HepG2 (cell line): Measurements from ENCODE around the gene CPLANE1. TPM values are rescaled to one million over a fixed set of nuclear protein-coding genes. Genes with fewer than 3 reads are reported as not detected.

ENCODE experiments used
- KDM3A ChIP-seq: IDR thresholded peaks from 2 replicates; pipeline ENCODE4 v1.6.1; 2018; ENCODE audit warnings: low read depth, missing compliant biosample characterization
- PPARG ChIP-seq: conservative IDR thresholded peaks from 2 replicates; pipeline ENCODE4 v1.6.1; 2016; ENCODE audit warnings: missing biosample characterization, missing genetic modification reagents
- SIX1 ChIP-seq: sonication (generic); formaldehyde crosslinking; IDR thresholded peaks from 2 replicates; pipeline ENCODE4 v1.4.0; 2020; ENCODE audit warnings: missing genetic modification reagents, borderline replicate concordance
- YEATS4 ChIP-seq: sonication (generic); formaldehyde crosslinking; IDR thresholded peaks from 2 replicates; pipeline ENCODE4 v1.4.0; 2020; ENCODE audit warnings: missing genetic modification reagents, borderline replicate concordance
- YY1 ChIP-seq: IDR thresholded peaks from 2 replicates; pipeline ENCODE4 v1.6.1; 2011; ENCODE audit warnings: low read length, low read depth, moderate library complexity, mild to moderate bottlenecking; ENCODE audit not compliant: insufficient read depth, insufficient replicate concordance
- ZBTB7B ChIP-seq: sonication (generic); formaldehyde crosslinking; IDR thresholded peaks from 2 replicates; pipeline ENCODE4 v1.4.0; 2020; ENCODE audit warnings: missing genetic modification reagents
- ZFP36 ChIP-seq: fragments of 150-350 bp; IDR thresholded peaks from 2 replicates; pipeline ENCODE4 v1.6.1; 2018; ENCODE audit warnings: borderline replicate concordance, low read length, low read depth; ENCODE audit not compliant: partially characterized antibody
- ZNF136 ChIP-seq: sonication (generic); formaldehyde crosslinking; IDR thresholded peaks from 2 replicates; pipeline ENCODE4 v1.8.1; 2022; ENCODE audit warnings: low read depth, mild to moderate bottlenecking, moderate library complexity, missing genetic modification reagents
- ZNF24 ChIP-seq: fragments of 450-650 bp; IDR thresholded peaks from 2 replicates; pipeline ENCODE4 v1.6.1; 2017; ENCODE audit warnings: antibody characterized with exemption, mild to moderate bottlenecking
- ZNF883 ChIP-seq: sonication (generic); formaldehyde crosslinking; IDR thresholded peaks from 2 replicates; pipeline ENCODE4 v1.5.1; 2020; ENCODE audit warnings: mild to moderate bottlenecking, missing genetic modification reagents; ENCODE audit errors: not compliant biosample characterization
- polyA plus RNA-seq, 8 experiments: library from polyadenylated mRNA; depleted of rRNA in 3 of 8; stranded (reverse) in 7 of 8; unstranded in 1 of 8; fragments of >200 nt; fragmentation: Illumina TruSeq in 4 of 8; extraction: Trizol in 4 of 8; gene quantifications; 2 replicates each; pipeline versions ENCODE4 v1.2.1 to v1.2.3, GENCODE V29; 2011 to 2016; ENCODE audit warnings: low read depth in 4 of 8, missing spikeins in 1 of 8, mixed read lengths in 1 of 8; ENCODE audit not compliant: insufficient read depth in 1 of 8
- total RNA-seq, 5 experiments: library from RNA; depleted of rRNA; stranded (reverse); fragments of >200 nt; fragmentation: Illumina TruSeq; extraction: Trizol; gene quantifications; 2 replicates each; pipeline ENCODE4 v1.2.3, GENCODE V29; 2016; ENCODE audit warnings: low read depth in 1 of 5
- TF ChIP-seq, protein P1 (sequence below): sonication (generic); formaldehyde crosslinking; IDR thresholded peaks from 2 replicates; pipeline ENCODE4 v1.5.1; 2020; ENCODE audit warnings: mild to moderate bottlenecking, missing genetic modification reagents, moderate library complexity
- TF ChIP-seq, protein P2 (sequence below): sonication (generic); formaldehyde crosslinking; IDR thresholded peaks from 2 replicates; pipeline ENCODE4 v1.4.0; 2020; ENCODE audit warnings: missing genetic modification reagents
- TF ChIP-seq, protein P3 (sequence below): sonication (generic); formaldehyde crosslinking; IDR thresholded peaks from 2 replicates; pipeline ENCODE4 v1.4.0; 2020; ENCODE audit warnings: missing genetic modification reagents
- TF ChIP-seq, protein P4 (sequence below): sonication (generic); formaldehyde crosslinking; IDR thresholded peaks from 2 replicates; pipeline ENCODE4 v1.8.1; 2023; ENCODE audit warnings: mild to moderate bottlenecking, missing genetic modification reagents, borderline replicate concordance
- TF ChIP-seq, protein P5 (sequence below): IDR thresholded peaks from 2 replicates; pipeline ENCODE4 v1.6.1; 2016
- TF ChIP-seq, protein P6 (sequence below): sonication (generic); formaldehyde crosslinking; IDR thresholded peaks from 2 replicates; pipeline ENCODE4 v1.8.0; 2022; ENCODE audit warnings: missing genetic modification reagents, low read depth, mild to moderate bottlenecking, borderline replicate concordance

The CPLANE1 gene
- total and polyA plus RNA-seq, 2 of the 13 experiments (the other 11 are each of a cell fraction or from before 2014, with no cell fraction given), result 6.3 to 9.9 TPM

DNA sequence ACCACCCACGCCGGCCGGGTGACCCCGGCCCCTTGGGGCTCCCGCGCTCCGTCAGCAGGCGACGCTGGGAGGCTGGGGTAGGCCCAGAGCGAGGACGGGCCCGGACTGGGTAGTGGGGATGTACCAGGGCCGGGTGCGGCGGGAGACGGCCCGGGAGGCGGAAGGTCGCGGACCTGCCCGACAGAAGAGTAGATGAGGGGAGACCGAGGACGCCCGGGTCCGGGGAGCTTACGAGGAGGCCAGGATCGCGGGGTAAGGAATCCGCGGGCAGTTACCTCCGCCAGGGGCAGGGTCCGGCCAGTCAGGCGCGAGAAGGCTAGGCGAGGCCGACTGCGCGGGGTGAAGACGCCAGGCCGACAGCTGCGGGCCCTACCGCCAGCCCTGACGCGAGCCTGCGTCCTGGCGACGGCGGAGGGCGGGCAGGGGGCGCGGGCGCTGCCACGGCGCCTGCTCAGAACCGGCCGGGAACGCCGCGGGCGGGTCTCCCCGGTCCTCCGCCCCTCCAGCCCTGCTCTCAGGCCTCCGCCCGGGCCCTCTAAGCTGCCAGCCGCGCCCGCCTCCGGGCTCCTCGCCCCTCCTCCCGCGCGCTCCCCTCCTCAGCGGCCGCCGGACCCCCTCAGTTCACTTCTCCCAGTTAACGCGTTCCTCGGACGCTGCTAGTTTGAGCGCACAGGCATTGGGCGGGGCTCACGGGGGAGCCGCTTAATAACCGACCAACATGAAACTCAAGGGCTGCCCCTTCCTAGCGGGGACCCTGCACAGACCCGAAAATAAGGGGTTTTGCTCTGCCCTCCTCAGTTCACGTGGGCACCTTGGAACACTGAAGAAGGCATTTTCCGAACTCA is at the start of gene CPLANE1 (continued):
- TF ChIP-seq, protein P1, sequence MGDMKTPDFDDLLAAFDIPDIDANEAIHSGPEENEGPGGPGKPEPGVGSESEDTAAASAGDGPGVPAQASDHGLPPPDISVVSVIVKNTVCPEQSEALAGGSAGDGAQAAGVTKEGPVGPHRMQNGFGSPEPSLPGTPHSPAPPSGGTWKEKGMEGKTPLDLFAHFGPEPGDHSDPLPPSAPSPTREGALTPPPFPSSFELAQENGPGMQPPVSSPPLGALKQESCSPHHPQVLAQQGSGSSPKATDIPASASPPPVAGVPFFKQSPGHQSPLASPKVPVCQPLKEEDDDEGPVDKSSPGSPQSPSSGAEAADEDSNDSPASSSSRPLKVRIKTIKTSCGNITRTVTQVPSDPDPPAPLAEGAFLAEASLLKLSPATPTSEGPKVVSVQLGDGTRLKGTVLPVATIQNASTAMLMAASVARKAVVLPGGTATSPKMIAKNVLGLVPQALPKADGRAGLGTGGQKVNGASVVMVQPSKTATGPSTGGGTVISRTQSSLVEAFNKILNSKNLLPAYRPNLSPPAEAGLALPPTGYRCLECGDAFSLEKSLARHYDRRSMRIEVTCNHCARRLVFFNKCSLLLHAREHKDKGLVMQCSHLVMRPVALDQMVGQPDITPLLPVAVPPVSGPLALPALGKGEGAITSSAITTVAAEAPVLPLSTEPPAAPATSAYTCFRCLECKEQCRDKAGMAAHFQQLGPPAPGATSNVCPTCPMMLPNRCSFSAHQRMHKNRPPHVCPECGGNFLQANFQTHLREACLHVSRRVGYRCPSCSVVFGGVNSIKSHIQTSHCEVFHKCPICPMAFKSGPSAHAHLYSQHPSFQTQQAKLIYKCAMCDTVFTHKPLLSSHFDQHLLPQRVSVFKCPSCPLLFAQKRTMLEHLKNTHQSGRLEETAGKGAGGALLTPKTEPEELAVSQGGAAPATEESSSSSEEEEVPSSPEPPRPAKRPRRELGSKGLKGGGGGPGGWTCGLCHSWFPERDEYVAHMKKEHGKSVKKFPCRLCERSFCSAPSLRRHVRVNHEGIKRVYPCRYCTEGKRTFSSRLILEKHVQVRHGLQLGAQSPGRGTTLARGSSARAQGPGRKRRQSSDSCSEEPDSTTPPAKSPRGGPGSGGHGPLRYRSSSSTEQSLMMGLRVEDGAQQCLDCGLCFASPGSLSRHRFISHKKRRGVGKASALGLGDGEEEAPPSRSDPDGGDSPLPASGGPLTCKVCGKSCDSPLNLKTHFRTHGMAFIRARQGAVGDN (CRISPR knock-in tag), result peak; percentile 94
- TF ChIP-seq PPARG (CRISPR knock-in tag) (no peak), YY1 (peak; percentile 26), YEATS4 (CRISPR knock-in tag) (peak; percentile 70; the same call in 1 of the 2 replicates), KDM3A (CRISPR knock-in tag) (peak; percentile 35; the same call in 1 of the 2 replicates), SIX1 (CRISPR knock-in tag) (no peak; the same call in 1 of the 2 replicates), ZFP36 (no peak), ZNF883 (CRISPR knock-in tag) (peak; percentile 79), ZNF136 (CRISPR knock-in tag) (0 out of 2 replicates have a peak, but pooled peaks have one; percentile 38), ZBTB7B (CRISPR knock-in tag) (peak; percentile 49; the same call in 1 of the 2 replicates), ZNF24 (no peak)
- TF ChIP-seq, protein P2, sequence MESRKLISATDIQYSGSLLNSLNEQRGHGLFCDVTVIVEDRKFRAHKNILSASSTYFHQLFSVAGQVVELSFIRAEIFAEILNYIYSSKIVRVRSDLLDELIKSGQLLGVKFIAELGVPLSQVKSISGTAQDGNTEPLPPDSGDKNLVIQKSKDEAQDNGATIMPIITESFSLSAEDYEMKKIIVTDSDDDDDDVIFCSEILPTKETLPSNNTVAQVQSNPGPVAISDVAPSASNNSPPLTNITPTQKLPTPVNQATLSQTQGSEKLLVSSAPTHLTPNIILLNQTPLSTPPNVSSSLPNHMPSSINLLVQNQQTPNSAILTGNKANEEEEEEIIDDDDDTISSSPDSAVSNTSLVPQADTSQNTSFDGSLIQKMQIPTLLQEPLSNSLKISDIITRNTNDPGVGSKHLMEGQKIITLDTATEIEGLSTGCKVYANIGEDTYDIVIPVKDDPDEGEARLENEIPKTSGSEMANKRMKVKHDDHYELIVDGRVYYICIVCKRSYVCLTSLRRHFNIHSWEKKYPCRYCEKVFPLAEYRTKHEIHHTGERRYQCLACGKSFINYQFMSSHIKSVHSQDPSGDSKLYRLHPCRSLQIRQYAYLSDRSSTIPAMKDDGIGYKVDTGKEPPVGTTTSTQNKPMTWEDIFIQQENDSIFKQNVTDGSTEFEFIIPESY (CRISPR knock-in tag), result no peak
- TF ChIP-seq, protein P3, sequence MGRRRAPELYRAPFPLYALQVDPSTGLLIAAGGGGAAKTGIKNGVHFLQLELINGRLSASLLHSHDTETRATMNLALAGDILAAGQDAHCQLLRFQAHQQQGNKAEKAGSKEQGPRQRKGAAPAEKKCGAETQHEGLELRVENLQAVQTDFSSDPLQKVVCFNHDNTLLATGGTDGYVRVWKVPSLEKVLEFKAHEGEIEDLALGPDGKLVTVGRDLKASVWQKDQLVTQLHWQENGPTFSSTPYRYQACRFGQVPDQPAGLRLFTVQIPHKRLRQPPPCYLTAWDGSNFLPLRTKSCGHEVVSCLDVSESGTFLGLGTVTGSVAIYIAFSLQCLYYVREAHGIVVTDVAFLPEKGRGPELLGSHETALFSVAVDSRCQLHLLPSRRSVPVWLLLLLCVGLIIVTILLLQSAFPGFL (CRISPR knock-in tag), result no peak
- TF ChIP-seq, protein P4, sequence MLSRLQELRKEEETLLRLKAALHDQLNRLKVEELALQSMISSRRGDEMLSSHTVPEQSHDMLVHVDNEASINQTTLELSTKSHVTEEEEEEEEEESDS, result 0 out of 2 replicates have a peak, but pooled peaks have one; percentile 47
- TF ChIP-seq, protein P5, sequence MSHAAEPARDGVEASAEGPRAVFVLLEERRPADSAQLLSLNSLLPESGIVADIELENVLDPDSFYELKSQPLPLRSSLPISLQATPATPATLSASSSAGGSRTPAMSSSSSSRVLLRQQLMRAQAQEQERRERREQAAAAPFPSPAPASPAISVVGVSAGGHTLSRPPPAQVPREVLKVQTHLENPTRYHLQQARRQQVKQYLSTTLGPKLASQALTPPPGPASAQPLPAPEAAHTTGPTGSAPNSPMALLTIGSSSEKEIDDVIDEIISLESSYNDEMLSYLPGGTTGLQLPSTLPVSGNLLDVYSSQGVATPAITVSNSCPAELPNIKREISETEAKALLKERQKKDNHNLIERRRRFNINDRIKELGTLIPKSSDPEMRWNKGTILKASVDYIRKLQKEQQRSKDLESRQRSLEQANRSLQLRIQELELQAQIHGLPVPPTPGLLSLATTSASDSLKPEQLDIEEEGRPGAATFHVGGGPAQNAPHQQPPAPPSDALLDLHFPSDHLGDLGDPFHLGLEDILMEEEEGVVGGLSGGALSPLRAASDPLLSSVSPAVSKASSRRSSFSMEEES (CRISPR knock-in tag), result no peak
- TF ChIP-seq, protein P6, sequence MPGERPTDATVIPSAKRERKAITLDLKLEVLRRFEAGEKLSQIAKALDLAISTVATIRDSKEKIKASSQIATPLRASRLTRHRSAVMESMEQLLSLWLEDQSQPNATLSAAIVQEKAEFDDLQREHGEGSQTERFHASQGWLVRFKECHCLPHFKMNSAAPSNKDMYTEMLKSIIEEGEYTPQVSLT, result no peak
